GM08714 (cell line): ENCODE measurements around the gene RHOT2.

Experiments
- H3K4me3 ChIP-seq: fragments of 200-500 bp; sonication (Bioruptor generic); 2 replicates; pipeline ENCODE4 v1.5.1; 2014; ENCODE audit warnings: mild to moderate bottlenecking, low read length, inconsistent platforms
- ZNF274 ChIP-seq: IDR thresholded peaks from 2 replicates; pipeline ENCODE4 v1.6.1; 2012; ENCODE audit warnings: mild to moderate bottlenecking, low read depth, low read length

Gene RHOT2

DNA sequence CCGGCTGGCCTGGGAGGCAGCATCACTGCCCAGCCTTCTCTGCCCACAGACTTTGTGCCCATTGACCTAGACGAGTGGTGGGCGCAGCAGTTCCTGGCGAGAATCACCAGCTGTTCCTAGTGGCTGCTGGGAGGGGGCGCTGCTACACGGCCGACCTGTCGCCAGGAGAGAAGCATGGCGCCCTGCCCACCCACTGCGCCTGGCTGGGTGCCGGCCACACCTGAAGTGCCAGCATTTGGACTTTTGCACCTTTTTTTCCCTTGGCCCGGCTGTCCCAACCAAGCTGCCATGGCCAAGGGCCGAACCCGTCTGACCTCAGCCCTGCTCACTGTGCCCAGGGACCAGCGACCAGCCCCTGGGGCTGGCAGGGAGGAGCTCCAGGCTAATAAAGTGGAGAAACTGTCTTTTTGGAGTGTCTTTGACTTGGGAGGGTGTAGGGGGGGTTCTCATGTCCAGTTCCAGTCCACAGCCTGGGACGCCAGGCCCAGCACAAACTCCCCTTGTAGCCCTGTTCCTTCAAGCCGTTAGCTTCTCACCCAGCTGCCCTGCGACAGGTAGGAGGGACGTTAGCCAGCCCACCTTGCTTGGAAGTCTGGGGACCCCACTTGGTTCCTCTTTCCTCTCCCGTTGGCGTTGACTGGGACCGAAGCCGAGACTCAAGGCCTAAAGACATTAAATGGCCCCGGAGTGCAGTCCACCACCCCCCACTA, 19.7 kb upstream of the RHOT2 start:
- peak overlapping the region; percentile 75; the same call in 1 of the 2 replicates for H3K4me3 ChIP-seq
- TF ChIP-seq ZNF274: no peak

DNA sequence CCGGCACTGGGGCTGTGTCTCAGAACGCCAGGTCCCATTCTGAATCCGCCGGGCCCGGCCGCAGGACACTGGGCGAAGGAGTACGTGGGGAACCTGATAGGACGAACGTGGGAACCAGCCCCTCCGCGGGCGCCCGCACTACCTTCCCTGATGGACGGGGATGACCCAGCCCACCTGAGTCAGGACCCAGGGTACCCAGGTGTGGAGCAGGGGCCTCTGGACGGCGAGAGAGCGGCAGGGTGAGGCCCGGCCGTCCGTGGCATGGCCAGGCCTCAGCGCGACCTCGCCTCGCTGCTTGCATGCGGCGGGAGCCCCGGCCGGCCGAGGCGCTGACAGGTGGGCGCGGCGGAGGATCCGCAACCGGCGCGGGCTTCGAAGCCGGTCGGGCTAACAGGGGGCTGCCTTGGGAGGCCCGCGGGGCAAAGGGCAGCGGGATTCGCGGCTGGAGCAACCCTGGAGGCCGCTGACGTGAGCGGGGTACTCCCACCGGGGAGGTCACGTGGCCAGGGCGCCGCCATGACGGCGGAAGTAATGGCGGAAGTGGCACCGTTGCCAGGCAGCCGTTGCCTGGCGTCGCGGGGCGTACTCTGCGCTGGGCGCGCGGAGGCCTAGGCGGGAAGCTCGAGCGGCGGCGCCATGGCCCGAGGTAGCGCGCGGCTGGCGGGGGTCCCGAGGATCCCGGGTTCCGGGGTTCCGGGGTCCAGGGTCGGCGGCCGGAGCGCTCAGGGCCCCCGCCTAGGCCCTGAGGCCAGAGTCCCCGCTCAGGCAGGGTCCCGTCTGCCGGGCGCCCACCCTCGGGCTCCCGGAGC, 18.9 kb upstream of the RHOT2 start, which contains the start of gene WDR90:
Gene WDR90 (plus strand): TSS at position 585 of the 809 bp plus-strand sequence. CDS start 52 bp downstream, at position 637.
- no peak for TF ChIP-seq ZNF274
- H3K4me3 ChIP-seq: peak within 1 kb of the TSS; percentile 75

DNA sequence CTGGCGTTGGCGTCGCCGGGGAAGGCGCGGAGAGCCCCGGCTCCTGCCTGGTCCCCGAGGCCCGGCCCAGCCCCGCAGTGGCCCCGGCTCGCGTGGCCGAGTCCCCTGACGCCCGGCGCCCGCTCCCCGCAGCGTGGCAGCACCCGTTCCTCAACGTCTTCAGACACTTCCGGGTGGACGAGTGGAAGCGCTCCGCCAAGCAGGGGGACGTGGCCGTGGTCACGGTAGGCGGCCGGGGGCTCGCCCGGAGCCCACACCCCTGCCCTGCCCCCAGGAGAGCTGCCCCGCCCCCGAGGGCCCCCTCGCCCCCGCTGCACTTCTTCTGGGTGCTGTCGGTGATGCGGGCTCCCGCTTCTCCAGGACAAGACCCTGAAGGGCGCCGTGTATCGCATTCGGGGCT, 18.3 kb upstream of the RHOT2 start:
- peak overlapping the region; percentile 75; the same call in 1 of the 2 replicates for H3K4me3 ChIP-seq
- no peak for TF ChIP-seq ZNF274

DNA sequence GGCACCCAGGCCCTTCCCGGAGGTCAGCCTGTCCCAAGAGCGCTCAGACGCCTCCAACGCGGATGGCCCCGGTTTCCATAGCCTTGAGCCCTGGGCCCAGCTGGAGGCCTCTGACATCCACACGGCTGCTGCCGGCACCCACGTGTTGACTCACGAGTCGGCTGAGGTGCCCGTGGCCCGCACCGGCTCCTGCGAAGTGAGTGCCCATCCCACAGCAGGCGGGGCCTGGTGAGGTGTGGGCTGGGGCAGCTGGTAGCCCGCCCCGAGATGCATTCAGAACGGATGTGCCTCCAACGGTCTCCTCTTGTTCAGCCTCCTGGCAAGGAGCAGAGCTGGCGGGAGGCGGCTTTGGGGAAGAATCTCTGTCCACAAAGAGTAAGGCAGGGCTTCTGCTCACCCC, 16.1 kb upstream of the RHOT2 start:
- TF ChIP-seq ZNF274: no peak

DNA sequence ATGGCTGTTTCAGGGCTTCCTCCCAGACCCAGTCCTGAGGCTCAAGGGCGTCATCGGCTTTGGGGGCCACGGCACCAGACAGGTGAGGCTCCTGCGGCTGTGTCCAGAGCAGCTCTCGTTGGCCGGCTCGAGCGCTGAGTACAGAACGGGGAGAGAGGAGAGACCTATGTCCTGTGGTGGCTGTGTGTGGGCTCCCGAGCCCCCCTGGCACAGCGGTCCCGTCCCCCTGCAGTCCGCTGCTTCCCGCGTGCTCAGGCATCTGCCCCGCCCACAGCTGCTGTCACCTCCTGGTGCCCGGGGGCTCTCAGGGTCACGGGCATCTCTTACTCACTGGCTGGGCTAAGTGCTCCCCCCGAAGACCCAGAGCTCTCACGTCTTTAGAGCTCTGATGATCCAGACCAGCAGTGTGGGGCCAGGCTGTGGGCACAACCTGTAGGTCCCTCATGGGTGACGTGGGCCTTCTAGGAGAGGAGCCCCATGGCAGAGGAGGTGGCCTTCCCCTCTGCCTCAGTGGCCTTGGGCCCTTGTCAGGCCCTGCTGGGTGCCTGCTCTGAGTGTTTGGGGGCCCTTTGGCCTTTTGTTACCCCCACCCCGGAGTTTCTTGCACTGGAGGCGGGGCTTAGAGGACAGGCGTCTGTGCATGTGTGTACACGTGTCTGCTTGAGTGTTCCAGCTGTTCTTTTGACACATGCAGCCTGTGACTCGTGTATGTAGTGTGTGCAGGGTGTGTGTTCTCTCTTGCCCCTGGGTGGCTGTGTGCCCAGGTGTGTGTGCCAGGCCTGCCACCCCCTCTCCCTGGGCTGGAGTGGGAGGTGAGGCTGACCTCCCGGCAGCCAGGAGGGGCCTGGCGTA, 15.3 kb upstream of the RHOT2 start:
- H3K4me3 ChIP-seq: no peak overlapping the region
- TF ChIP-seq ZNF274: no peak

More for the DNA sequence above, 16.1 kb upstream of the RHOT2 start:
- no peak overlapping the region for H3K4me3 ChIP-seq

DNA sequence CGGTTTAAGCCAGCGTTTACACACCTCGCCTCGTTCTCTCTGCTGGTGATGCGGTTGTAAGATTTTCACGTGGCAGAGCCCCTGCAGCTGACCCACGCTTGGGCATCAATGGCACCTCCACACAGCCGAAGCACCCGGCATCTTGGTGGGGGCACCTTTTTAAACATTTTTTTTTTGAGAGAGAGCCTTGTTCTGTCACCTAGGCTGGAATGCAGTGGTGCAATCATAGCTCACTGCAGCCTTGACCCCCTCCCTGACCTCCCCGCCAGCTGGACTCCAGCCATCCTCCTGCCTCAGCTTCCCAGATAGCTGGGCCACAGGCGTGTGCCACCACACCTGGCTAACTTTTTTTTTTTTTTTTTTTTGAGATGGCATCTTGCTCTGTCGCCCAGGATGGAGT, 13.9 kb upstream of the RHOT2 start:
- TF ChIP-seq ZNF274: no peak
- no peak overlapping the region for H3K4me3 ChIP-seq

DNA sequence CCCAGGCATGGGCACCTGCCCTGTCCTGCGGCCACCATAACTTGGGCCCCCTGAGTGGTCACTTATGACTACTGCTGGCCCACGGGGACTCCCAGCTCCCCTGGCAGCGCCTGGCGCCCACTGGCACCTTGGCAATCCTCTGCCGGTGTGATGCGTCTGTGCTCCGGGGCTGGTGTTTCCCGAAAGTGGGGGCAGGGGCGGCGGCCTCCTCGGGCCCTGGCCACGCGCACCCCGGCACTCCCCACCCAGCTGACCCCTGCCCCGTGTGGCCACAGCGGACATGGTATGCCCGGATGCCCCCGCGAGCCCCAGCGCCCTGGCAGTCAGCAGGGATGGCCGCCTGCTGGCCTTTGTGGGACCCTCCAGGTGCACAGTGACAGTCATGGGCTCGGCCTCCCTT, 10.4 kb upstream of the RHOT2 start:
- no peak overlapping the region for H3K4me3 ChIP-seq

DNA sequence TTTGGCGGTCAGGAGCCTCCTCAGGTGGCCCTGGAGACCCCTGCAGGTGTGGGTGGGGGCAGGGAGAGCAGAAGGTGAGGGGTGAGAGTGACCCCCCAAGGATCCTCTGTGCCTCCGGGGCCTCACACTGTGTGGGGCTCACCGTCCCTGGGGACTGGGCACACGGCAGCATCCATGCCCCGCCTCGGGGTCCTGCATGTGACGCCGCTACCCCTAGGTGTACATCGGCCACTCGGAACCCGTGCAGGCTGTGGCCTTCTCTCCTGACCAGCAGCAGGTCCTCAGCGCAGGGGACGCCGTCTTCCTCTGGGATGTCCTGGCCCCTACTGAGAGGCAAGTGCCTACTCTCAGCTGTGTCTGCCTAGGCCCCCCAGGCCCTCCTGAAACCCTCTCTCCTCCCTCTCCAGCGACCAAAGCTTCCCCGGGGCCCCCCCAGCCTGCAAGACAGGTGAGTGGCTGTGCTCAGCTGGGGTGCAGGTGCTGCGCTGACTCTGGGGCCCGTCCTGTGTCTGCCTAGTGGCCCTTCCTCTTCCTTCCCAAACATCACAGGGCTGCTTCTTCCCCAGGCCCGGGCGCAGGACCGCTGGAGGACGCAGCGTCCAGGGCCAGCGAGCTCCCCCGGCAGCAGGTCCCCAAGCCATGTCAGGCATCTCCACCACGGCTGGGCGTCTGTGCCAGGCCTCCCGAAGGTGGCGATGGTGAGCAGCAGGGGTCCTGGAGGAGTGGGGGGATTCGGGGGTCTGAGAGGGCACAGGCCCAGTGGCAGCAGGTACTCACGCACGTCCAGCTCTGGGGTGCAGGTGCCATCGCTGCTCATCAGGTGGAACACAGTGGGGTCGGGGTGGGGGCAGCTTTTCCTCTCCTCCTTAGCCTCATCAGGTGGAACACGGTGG, 9.0 kb upstream of the RHOT2 start:
- TF ChIP-seq ZNF274: no peak
- H3K4me3 ChIP-seq: no peak overlapping the region

More for the DNA sequence above, 10.4 kb upstream of the RHOT2 start:
- TF ChIP-seq ZNF274: no peak

DNA sequence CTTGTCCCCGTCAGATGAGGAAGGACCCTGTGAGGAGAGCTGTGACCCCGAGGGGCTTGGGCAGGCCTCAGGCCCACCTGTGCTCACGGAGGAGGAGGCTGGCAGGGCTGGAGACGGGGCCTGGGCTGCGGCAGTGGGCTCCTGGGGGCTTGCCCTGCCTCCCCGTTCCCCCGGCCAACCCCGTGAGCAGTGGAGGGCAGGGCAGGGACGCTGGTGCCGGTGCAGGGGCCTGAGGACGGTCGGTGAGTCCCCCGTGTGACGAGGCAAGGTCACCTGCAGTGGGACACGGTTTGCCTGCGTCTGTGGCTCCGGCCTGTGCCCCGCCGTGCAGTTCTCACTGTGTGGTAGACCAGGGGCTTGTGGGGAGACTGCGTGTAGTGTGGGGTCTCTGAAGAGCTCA, 8.3 kb upstream of the RHOT2 start:
- H3K4me3 ChIP-seq: no peak overlapping the region
- TF ChIP-seq ZNF274: no peak

DNA sequence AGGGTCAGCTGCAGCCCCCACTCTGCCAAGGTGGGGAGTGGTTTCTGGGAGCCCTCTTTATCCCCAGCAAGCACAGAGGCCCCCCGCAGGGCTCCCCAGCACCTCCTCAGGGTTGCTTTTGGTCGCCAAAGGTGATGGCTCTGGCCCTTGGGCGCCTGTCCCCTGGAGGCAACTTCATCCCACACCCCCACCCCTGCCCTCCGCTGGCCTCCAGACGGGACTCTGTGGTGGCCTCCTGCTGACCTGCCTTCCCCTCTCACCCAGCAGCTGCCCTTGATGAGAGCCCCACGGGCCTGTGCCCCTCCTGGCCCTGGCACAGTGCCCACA, 7.8 kb upstream of the RHOT2 start:
- no peak overlapping the region for H3K4me3 ChIP-seq
- TF ChIP-seq ZNF274: no peak

DNA sequence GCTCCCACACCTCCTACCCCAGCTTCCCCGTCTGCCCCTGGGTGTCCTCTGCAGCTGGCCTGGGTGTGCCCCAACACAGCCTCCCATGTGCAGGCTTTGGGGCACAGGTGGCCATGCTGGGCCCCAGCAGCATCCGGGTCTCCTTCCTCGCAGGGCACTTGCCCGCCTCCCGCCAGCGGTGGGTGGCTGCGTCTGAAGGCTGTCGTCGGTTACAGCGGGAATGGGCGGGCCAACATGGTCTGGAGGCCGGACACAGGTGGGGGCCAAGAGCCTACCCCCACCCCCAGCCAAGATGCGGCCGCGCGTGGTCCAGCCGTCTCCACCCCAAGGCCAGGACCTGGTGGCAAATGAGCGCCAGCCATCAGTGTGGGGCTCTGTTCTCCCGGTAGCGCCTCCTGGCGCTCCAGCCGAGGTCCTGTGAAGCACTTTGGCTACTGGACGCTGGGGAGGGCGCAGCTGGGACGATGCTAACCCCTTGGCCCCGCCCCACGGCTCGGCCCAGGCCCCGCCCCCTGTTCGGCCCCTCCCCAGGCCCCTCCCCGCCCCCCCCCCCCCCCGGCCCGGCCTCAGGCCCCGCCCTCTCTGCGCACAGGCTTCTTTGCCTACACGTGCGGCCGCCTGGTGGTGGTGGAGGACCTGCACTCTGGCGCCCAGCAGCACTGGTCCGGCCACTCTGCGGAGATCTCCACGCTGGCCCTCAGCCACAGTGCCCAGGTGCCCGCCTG, 7.3 kb upstream of the RHOT2 start:
- no peak overlapping the region for H3K4me3 ChIP-seq
- no peak for TF ChIP-seq ZNF274

DNA sequence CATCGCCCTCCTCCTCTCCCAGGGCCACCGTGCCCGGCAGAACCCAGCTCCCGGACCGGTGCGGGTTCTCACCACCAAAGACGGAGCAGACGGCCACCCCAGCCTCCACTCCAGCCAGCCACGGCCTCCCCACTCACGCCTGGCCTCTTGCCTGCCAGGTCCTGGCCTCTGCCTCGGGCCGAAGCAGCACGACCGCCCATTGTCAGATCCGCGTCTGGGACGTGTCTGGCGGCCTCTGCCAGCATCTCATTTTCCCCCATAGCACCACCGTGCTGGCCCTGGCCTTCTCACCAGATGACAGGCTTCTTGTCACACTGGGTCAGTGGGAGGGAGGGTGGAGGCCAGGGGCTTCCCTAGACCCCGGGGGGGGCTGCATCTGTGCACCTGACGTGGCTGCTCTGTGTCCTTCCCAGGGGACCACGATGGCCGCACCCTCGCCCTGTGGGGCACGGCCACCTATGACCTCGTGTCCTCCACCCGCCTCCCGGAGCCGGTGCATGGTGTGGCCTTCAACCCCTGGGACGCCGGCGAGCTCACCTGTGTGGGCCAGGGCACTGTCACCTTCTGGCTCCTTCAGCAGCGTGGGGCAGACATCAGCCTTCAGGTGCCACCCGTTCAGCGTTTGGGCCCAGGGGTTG, 6.6 kb upstream of the RHOT2 start:
- no peak for TF ChIP-seq ZNF274
- no peak overlapping the region for H3K4me3 ChIP-seq
